Suprapubic skin (tissue), 4 donors: ENCODE data around the gene SLITRK3. TPM values are rescaled to one million over a fixed set of nuclear protein-coding genes. Genes with fewer than 3 reads are reported as not detected.

Source experiments
- DNase-seq, 2 donors: peaks; one replicate each; pipeline ENCODE4 v3.0.0-alpha.2; 2019; ENCODE audit warnings: low spot score in 2 of 2
- H3K27ac ChIP-seq: fragments of 200-600 bp; sonication (generic); one replicate; pipeline ENCODE4 v1.5.1; 2019
- H3K27me3 ChIP-seq: fragments of 200-600 bp; sonication (generic); one replicate; pipeline ENCODE4 v1.5.1; 2019
- H3K36me3 ChIP-seq: fragments of 200-600 bp; sonication (generic); one replicate; pipeline ENCODE4 v1.5.1; 2019
- H3K4me1 ChIP-seq: fragments of 200-600 bp; sonication (generic); one replicate; pipeline ENCODE4 v1.5.1; 2019
- H3K4me3 ChIP-seq: fragments of 200-600 bp; sonication (generic); one replicate; pipeline ENCODE4 v1.5.1; 2019; ENCODE audit warnings: mild to moderate bottlenecking
- H3K9me3 ChIP-seq: fragments of 200-600 bp; sonication (generic); one replicate; pipeline ENCODE4 v1.5.1; 2019
- CTCF ChIP-seq, 2 donors: fragments of 200-600 bp in 1 of 2; fragments of 450-650 bp in 1 of 2; sonication (generic) in 1 of 2; IDR thresholded peaks; one replicate each; pipeline ENCODE4 v1.5.1; 2016 to 2019; ENCODE audit warnings: antibody characterized with exemption in 2 of 2, mild to moderate bottlenecking in 1 of 2, moderate library complexity in 1 of 2
- EP300 ChIP-seq: sonication (generic); formaldehyde crosslinking; IDR thresholded peaks from one replicate; pipeline ENCODE4 v1.6.1; 2017; ENCODE audit warnings: antibody characterized with exemption
- POLR2A ChIP-seq, 2 donors: fragments of 450-650 bp; IDR thresholded peaks; one replicate each; pipeline ENCODE4 v1.6.1; 2017; ENCODE audit warnings: antibody characterized with exemption in 2 of 2, mild to moderate bottlenecking in 2 of 2, moderate library complexity in 2 of 2
- POLR2AphosphoS5 ChIP-seq, 3 donors: sonication (generic); formaldehyde crosslinking; IDR thresholded peaks; one replicate each; pipeline ENCODE4 v1.6.1; 2017; ENCODE audit warnings: antibody characterized with exemption in 3 of 3
- WGBS: methylation state at CpG from one replicate; pipeline ENCODE4 v1.1.5; 2018; 5-methylcytosine and 5-hydroxymethylcytosine counted together
- total RNA-seq, 4 donors: library from RNA; depleted of rRNA; stranded (reverse); fragments of >200 nt; gene quantifications; one replicate each; pipeline ENCODE4 v1.1.0, GENCODE V29; 2016

Gene SLITRK3
- total RNA-seq, 4 donors from 2014 or later, result 0.15 TPM; not detected in 3

GRCh38 chr3:165206454-165207266 lies 10.5 kb upstream of the SLITRK3 start:
- H3K4me1 ChIP-seq, result peaks cover 4% of the 10 kb centered on the region
- H3K27me3 ChIP-seq, result peaks cover 7% of the 10 kb centered on the region
- WGBS, result 17% methylated on average over 26 of the region's 26 CpGs
- DNase-seq, result peak in 1 of 2 donors; percentile 72
- TF ChIP-seq POLR2A (IDR thresholded peaks at IDR 0.05), result no peak
- peak; percentile 27 to 86 for TF ChIP-seq CTCF (IDR thresholded peaks at IDR 0.05)
- no peaks in the 10 kb centered on the region for H3K36me3 ChIP-seq
- no peaks in the 10 kb centered on the region for H3K9me3 ChIP-seq
- peak overlapping the region; percentile 21 for H3K4me3 ChIP-seq
- H3K27ac ChIP-seq, result no peak overlapping the region

- Histone ChIP-seq H3K4me3 (no peak overlapping the region), H3K36me3 (no peaks in the 10 kb centered on the region), H3K27me3 (peaks cover 18% of the 10 kb centered on the region), H3K27ac (no peak overlapping the region), H3K9me3 (no peaks in the 10 kb centered on the region), H3K4me1 (peaks cover 4% of the 10 kb centered on the region)
- 96% methylated on average over 1 of the region's 1 CpG for WGBS
- no peak for DNase-seq
- TF ChIP-seq EP300 (no peak), POLR2AphosphoS5 (IDR thresholded peaks at IDR 0.05) (no peak), POLR2A (IDR thresholded peaks at IDR 0.05) (no peak), CTCF (IDR thresholded peaks at IDR 0.05) (no peak)
Observed at GRCh38 chr3:165204445-165204844, 8.3 kb upstream of the SLITRK3 start.

- TF ChIP-seq EP300, result no peak
- no peak for TF ChIP-seq CTCF (IDR thresholded peaks at IDR 0.05)
- TF ChIP-seq POLR2A (IDR thresholded peaks at IDR 0.05), result no peak
- no peak for TF ChIP-seq POLR2AphosphoS5 (IDR thresholded peaks at IDR 0.05)
- Histone ChIP-seq H3K9me3 (no peaks in the 10 kb centered on the region), H3K4me1 (peaks cover 4% of the 10 kb centered on the region), H3K27me3 (peaks cover 28% of the 10 kb centered on the region), H3K4me3 (no peak overlapping the region), H3K27ac (no peak overlapping the region), H3K36me3 (no peaks in the 10 kb centered on the region)
- DNase-seq, result no peak
- WGBS, result 95% methylated on average over 5 of the region's 5 CpGs
Observed at GRCh38 chr3:165202995-165203394, 6.8 kb upstream of the SLITRK3 start.

- no peak overlapping the region for H3K27ac ChIP-seq
- WGBS, result 88% methylated on average over 2 of the region's 2 CpGs
- H3K4me3 ChIP-seq, result no peak overlapping the region
- peaks cover 38% of the 10 kb centered on the region for H3K27me3 ChIP-seq
- H3K4me1 ChIP-seq, result peaks cover 6% of the 10 kb centered on the region
- H3K36me3 ChIP-seq, result no peaks in the 10 kb centered on the region
- TF ChIP-seq EP300, result no peak
- TF ChIP-seq POLR2A (IDR thresholded peaks at IDR 0.05), result no peak
- no peak for TF ChIP-seq CTCF (IDR thresholded peaks at IDR 0.05)
- TF ChIP-seq POLR2AphosphoS5 (IDR thresholded peaks at IDR 0.05), result no peak
- DNase-seq, result no peak
- no peaks in the 10 kb centered on the region for H3K9me3 ChIP-seq
Observed at GRCh38 chr3:165201964-165202363, 5.8 kb upstream of the SLITRK3 start.

- peaks cover 76% of the 10 kb centered on the region for H3K27me3 ChIP-seq
- H3K4me1 ChIP-seq, result peaks cover 41% of the 10 kb centered on the region
- no peaks in the 10 kb centered on the region for H3K9me3 ChIP-seq
- no peaks in the 10 kb centered on the region for H3K36me3 ChIP-seq
- no peak for DNase-seq
- no peak overlapping the region for H3K4me3 ChIP-seq
- TF ChIP-seq CTCF (IDR thresholded peaks at IDR 0.05), result no peak
- no peak for TF ChIP-seq POLR2A (IDR thresholded peaks at IDR 0.05)
- no peak for TF ChIP-seq EP300
- TF ChIP-seq POLR2AphosphoS5 (IDR thresholded peaks at IDR 0.05), result no peak
- 39% methylated on average over 3 of the region's 3 CpGs for WGBS
- no peak overlapping the region for H3K27ac ChIP-seq
Observed at GRCh38 chr3:165197481-165197800, 1.3 kb upstream of the SLITRK3 start.
